Measurements from ENCODE around the gene TTC31. TPM values are rescaled to one million over a fixed set of nuclear protein-coding genes. Genes with fewer than 3 reads are reported as not detected.

The TTC31 gene
- total RNA-seq, 1 experiment from 2014 or later, result 25.8 TPM

DNA sequence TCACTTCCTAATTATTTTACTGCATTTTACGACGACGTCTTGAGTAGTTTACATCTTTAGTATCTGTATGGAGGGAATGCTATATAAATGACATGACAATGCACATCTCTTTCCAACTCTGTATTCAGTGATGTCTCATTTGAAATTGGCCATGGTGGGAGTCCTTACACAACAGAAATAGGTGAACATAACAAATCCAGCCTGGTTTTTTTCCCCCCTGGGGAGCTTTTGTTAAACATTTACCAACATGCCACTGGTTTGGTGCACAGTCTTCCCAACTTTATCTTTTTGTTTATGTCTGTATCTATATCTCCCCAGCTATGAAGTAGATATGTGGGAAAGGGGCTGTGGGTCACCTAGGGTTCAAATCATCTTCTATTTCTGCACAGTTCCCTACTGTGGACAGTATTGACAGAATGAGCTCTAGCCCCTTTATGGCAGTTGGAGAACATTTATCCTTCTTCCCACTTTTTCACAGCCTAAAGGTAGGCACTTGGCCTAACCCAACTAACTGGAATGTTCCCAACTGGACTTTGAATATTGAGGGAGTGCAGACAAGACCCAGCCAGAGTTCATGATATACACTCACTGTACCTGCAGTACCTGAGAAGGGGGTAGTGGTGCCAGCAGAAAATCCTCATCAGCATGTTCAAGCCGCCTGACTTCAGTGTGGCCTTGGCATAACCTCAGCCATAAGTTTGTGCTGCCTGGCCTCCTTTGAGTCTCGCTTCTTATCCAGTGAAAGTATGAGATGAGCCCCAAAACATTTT is 35.5 kb upstream of the TTC31 start:
- no peaks in the 10 kb centered on the region for H3K27me3 ChIP-seq (replicated peaks; ENCODE audit: insufficient read depth, low read depth, low read length, poor library complexity)
- no peaks in the 10 kb centered on the region for H3K36me3 ChIP-seq (ENCODE audit: insufficient read depth, low read length, poor library complexity, severe bottlenecking)
- CTCF ChIA-PET, result no interaction called here
- intact Hi-C loops (cut with micrococcal nuclease; ENCODE audit: unreplicated experiment), result no loop called here
- POLR2A ChIA-PET (ENCODE audit: low non-redundant PET), result no interaction called here
- H3K4me3 ChIP-seq (ENCODE audit: low read depth, low read length, poor library complexity, severe bottlenecking), result no peak overlapping the region
- H3K27ac ChIP-seq (ENCODE audit: low read depth, low read length, poor library complexity, severe bottlenecking), result no peak overlapping the region
- no TSS peak for BruUV-seq (replicated peaks)
- TF ChIP-seq, protein P1, sequence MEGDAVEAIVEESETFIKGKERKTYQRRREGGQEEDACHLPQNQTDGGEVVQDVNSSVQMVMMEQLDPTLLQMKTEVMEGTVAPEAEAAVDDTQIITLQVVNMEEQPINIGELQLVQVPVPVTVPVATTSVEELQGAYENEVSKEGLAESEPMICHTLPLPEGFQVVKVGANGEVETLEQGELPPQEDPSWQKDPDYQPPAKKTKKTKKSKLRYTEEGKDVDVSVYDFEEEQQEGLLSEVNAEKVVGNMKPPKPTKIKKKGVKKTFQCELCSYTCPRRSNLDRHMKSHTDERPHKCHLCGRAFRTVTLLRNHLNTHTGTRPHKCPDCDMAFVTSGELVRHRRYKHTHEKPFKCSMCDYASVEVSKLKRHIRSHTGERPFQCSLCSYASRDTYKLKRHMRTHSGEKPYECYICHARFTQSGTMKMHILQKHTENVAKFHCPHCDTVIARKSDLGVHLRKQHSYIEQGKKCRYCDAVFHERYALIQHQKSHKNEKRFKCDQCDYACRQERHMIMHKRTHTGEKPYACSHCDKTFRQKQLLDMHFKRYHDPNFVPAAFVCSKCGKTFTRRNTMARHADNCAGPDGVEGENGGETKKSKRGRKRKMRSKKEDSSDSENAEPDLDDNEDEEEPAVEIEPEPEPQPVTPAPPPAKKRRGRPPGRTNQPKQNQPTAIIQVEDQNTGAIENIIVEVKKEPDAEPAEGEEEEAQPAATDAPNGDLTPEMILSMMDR (conservative IDR thresholded peaks at IDR 0.05; ENCODE audit: low read depth, low read length), result no peak
- TF ChIP-seq EZH2 (IDR thresholded peaks at IDR 0.05; ENCODE audit: borderline replicate concordance, low read depth, low read length, poor library complexity, severe bottlenecking), result no peak
- no peaks in the 10 kb centered on the region for H3K9me3 ChIP-seq (ENCODE audit: low read depth, low read length, poor library complexity, severe bottlenecking)
- peaks cover 8% of the 10 kb centered on the region for H3K4me1 ChIP-seq (ENCODE audit: insufficient read depth, low read length, poor library complexity, severe bottlenecking)
- no peak for DNase-seq (ENCODE audit: low spot score)

DNA sequence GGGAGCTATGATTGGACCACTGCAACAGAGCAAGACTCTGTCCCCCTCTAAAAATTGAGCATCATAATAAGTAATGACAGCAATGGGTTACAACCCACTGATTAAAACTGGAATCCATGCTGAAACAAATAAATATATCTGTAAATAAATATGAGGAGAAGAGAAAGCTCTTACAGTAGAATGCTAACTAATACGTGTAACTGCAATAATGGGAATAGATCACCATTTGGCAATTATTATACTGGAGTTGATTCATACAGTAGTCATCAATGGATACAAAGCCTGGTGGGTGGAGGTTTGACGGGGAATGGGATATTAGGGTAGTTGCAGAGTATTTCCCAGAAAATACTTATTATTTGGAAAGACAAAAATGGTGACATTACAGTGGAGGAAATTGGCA is 34.1 kb upstream of the TTC31 start:
- BruUV-seq (replicated peaks), result no TSS peak
- peaks cover 8% of the 10 kb centered on the region for H3K4me1 ChIP-seq (ENCODE audit: insufficient read depth, low read length, poor library complexity, severe bottlenecking)
- TF ChIP-seq, protein P1 (conservative IDR thresholded peaks at IDR 0.05; ENCODE audit: low read depth, low read length), result no peak
- no peak for DNase-seq (ENCODE audit: low spot score)
- H3K27me3 ChIP-seq (replicated peaks; ENCODE audit: insufficient read depth, low read depth, low read length, poor library complexity), result no peaks in the 10 kb centered on the region
- ChIA-PET CTCF (interaction anchor here (0.6 kb wide), 1 partner anchor 9 kb away, joined by 3 read pairs; no protein-coding TSS in a partner anchor), POLR2A (ENCODE audit: low non-redundant PET) (no interaction called here)
- no peak overlapping the region for H3K27ac ChIP-seq (ENCODE audit: low read depth, low read length, poor library complexity, severe bottlenecking)
- intact Hi-C loops (cut with micrococcal nuclease; ENCODE audit: unreplicated experiment), result no loop called here
- no peak overlapping the region for H3K4me3 ChIP-seq (ENCODE audit: low read depth, low read length, poor library complexity, severe bottlenecking)
- no peaks in the 10 kb centered on the region for H3K9me3 ChIP-seq (ENCODE audit: low read depth, low read length, poor library complexity, severe bottlenecking)
- no peaks in the 10 kb centered on the region for H3K36me3 ChIP-seq (ENCODE audit: insufficient read depth, low read length, poor library complexity, severe bottlenecking)

GRCh38 chr2:74450570-74451190 is 32.2 kb upstream of the TTC31 start:
- Histone ChIP-seq H3K4me1 (ENCODE audit: insufficient read depth, low read length, poor library complexity, severe bottlenecking) (peaks cover 5% of the 10 kb centered on the region), H3K4me3 (ENCODE audit: low read depth, low read length, poor library complexity, severe bottlenecking) (no peak overlapping the region), H3K9me3 (ENCODE audit: low read depth, low read length, poor library complexity, severe bottlenecking) (no peaks in the 10 kb centered on the region), H3K27ac (ENCODE audit: low read depth, low read length, poor library complexity, severe bottlenecking) (no peak overlapping the region), H3K36me3 (ENCODE audit: insufficient read depth, low read length, poor library complexity, severe bottlenecking) (no peaks in the 10 kb centered on the region), H3K27me3 (replicated peaks; ENCODE audit: insufficient read depth, low read depth, low read length, poor library complexity) (no peaks in the 10 kb centered on the region)
- ChIA-PET CTCF (no interaction called here), POLR2A (ENCODE audit: low non-redundant PET) (no interaction called here)
- intact Hi-C loops (cut with micrococcal nuclease; ENCODE audit: unreplicated experiment), result no loop called here
- no peak for TF ChIP-seq EZH2 (IDR thresholded peaks at IDR 0.05; ENCODE audit: borderline replicate concordance, low read depth, low read length, poor library complexity, severe bottlenecking)
- TF ChIP-seq, protein P1 (conservative IDR thresholded peaks at IDR 0.05; ENCODE audit: low read depth, low read length), result no peak
- DNase-seq (ENCODE audit: low spot score), result no peak
- BruUV-seq (replicated peaks), result no TSS peak
